Measurements from ENCODE around the gene ALPK1.
"Not testable (repeated sequence)": the region's sequence is repeated elsewhere in the genome, so short reads cannot be mapped to it uniquely, and the experiment has no call there.

The ALPK1 gene

GRCh38 chr4:112276113-112276512, 21.1 kb upstream of the ALPK1 start:
- H3K36me3 ChIP-seq (ENCODE audit: control insufficient read depth, insufficient read depth, low read length), result peaks cover 14% of the 10 kb centered on the region
- no peak overlapping the region for H3K27ac ChIP-seq (ENCODE audit: low read depth, low read length, severe bottlenecking)
- peaks cover 11% of the 10 kb centered on the region for H3K4me1 ChIP-seq (ENCODE audit: control insufficient read depth, insufficient read depth, low read length, poor library complexity, severe bottlenecking)
- H3K9me3 ChIP-seq (ENCODE audit: control insufficient read depth, low read length), result peaks cover 8% of the 10 kb centered on the region
- H3K4me3 ChIP-seq (ENCODE audit: extremely low read depth, insufficient read depth, low read length, poor library complexity, severe bottlenecking), result no peak overlapping the region
- 86 to 96% methylated on average over 3 of the region's 3 CpGs for WGBS, 2 experiments (ENCODE audit: insufficient coverage in 2 of 2)

- no CpG with 5 or more reads among the region's 3 CpGs for WGBS, 2 experiments (ENCODE audit: insufficient coverage in 2 of 2)
- Histone ChIP-seq H3K9me3 (ENCODE audit: control insufficient read depth, low read length) (peaks cover 3% of the 10 kb centered on the region), H3K4me1 (ENCODE audit: control insufficient read depth, insufficient read depth, low read length, poor library complexity, severe bottlenecking) (peaks cover 11% of the 10 kb centered on the region), H3K36me3 (ENCODE audit: control insufficient read depth, insufficient read depth, low read length) (peaks cover 4% of the 10 kb centered on the region), H3K4me3 (ENCODE audit: extremely low read depth, insufficient read depth, low read length, poor library complexity, severe bottlenecking) (no peak overlapping the region), H3K27ac (ENCODE audit: low read depth, low read length, severe bottlenecking) (no peak overlapping the region)
Measured at GRCh38 chr4:112277220-112277619, 19.9 kb upstream of the ALPK1 start.

DNA sequence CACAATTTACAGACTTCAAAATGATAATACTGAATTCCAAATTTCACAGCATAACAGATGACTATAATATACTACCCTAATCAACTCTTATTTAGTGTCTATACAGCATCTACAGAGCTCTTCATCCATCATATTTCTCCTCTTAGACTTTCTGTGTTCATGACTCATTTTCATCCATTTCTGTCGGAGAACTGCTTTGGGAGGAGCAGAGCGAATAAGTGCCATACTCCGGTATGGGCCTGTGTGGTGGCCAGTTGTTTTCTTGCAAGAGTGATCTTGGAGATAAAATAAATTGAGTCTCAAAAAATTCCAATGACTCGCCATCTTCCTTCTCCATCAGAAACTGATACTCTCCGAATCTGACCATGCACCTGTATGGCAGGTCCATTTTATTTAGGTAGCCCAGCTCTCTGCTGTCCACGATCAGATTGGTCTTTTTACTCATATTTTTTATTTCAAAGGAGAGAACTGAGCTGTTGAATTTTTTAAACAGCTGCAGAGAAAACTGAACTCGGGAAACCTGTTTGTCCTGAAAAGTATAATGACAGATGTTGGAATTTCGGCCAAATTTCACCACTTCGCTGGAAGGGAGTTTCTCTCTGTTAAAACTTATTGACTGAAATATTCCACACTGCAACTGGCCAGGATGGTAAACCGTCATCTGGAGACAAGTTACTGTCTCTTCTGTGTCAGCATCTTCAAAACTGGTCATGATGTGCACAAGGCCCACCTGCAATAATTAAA, 19.3 kb upstream of the ALPK1 start:
- no peak overlapping the region for H3K27ac ChIP-seq (ENCODE audit: low read depth, low read length, severe bottlenecking)
- no peaks in the 10 kb centered on the region for H3K36me3 ChIP-seq (ENCODE audit: control insufficient read depth, insufficient read depth, low read length)
- H3K9me3 ChIP-seq (ENCODE audit: control insufficient read depth, low read length), result no peaks in the 10 kb centered on the region
- H3K4me3 ChIP-seq (ENCODE audit: extremely low read depth, insufficient read depth, low read length, poor library complexity, severe bottlenecking), result no peak overlapping the region
- 89 to 95% methylated on average over 3 to 5 of the region's 10 CpGs for WGBS, 2 experiments (ENCODE audit: insufficient coverage in 2 of 2)
- peaks cover 11% of the 10 kb centered on the region for H3K4me1 ChIP-seq (ENCODE audit: control insufficient read depth, insufficient read depth, low read length, poor library complexity, severe bottlenecking)

GRCh38 chr4:112279025-112279881, 17.9 kb upstream of the ALPK1 start:
- Histone ChIP-seq H3K36me3 (ENCODE audit: control insufficient read depth, insufficient read depth, low read length) (no peaks in the 10 kb centered on the region), H3K27ac (ENCODE audit: low read depth, low read length, severe bottlenecking) (no peak overlapping the region), H3K4me1 (ENCODE audit: control insufficient read depth, insufficient read depth, low read length, poor library complexity, severe bottlenecking) (peaks cover 7% of the 10 kb centered on the region), H3K4me3 (ENCODE audit: extremely low read depth, insufficient read depth, low read length, poor library complexity, severe bottlenecking) (no peak overlapping the region), H3K9me3 (ENCODE audit: control insufficient read depth, low read length) (no peaks in the 10 kb centered on the region)
- WGBS, 2 experiments (ENCODE audit: insufficient coverage in 2 of 2), result 0 to 50% methylated on average over 1 to 4 of the region's 10 CpGs

DNA sequence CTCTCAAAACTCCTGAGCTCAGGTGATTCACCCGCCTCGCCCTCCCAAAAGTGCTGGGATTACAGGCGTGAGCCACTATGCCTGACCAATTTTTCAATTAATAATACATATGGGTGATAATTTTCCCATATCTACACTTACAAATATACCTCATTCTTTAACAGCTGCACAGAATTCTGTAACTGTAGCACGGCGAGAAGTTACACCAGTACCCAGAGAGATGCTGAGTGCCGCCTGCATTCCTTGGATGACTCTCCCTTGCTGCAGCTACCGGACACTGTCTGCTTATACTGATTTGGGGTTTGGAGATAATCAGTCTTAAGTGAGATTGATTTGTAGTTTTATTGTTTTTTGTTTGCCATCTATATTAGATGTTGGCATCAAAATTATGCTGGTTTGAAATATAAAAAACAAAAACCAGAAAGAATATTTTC, 17.3 kb upstream of the ALPK1 start:
- peaks cover 11% of the 10 kb centered on the region for H3K4me1 ChIP-seq (ENCODE audit: control insufficient read depth, insufficient read depth, low read length, poor library complexity, severe bottlenecking)
- H3K36me3 ChIP-seq (ENCODE audit: control insufficient read depth, insufficient read depth, low read length), result no peaks in the 10 kb centered on the region
- no peak overlapping the region for H3K27ac ChIP-seq (ENCODE audit: low read depth, low read length, severe bottlenecking)
- 97 to 100% methylated on average over 2 to 5 of the region's 7 CpGs for WGBS, 2 experiments (ENCODE audit: insufficient coverage in 2 of 2)
- no peak overlapping the region for H3K4me3 ChIP-seq (ENCODE audit: extremely low read depth, insufficient read depth, low read length, poor library complexity, severe bottlenecking)
- H3K9me3 ChIP-seq (ENCODE audit: control insufficient read depth, low read length), result no peaks in the 10 kb centered on the region

DNA sequence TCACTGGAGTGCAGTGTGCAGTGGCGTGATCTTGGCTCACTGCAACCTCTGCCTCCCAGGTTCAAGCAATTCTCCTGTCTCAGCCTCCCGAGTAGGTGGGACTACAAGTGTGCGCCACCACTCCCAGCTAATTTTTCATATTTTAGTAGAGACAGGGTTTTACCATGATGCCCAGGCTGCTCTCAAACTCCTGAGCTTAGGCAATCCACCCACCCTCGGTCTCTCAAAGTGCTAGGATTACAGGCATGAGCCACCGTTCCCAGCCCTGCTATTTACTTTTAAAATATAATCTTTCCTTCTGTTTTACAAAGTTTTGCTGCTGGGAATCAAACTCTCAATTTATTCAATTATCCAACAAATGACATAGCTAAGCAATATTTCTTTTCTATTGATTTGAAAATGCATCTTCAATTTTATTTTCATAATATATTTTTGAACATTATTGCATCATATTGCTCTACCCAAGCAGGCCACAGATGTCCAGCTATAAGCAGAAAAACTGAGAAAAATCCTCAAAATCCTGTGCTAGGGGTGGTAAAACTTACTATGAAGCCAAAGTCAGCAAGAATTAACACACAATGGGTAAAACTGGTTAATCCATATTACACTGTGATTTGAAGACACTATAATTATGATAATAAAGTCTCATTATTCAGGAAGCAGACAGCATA, 16.6 kb upstream of the ALPK1 start:
- no peak overlapping the region for H3K27ac ChIP-seq (ENCODE audit: low read depth, low read length, severe bottlenecking)
- 54 to 94% methylated on average over 3 of the region's 5 CpGs for WGBS, 2 experiments (ENCODE audit: insufficient coverage in 2 of 2)
- H3K4me3 ChIP-seq (ENCODE audit: extremely low read depth, insufficient read depth, low read length, poor library complexity, severe bottlenecking), result no peak overlapping the region
- H3K36me3 ChIP-seq (ENCODE audit: control insufficient read depth, insufficient read depth, low read length), result no peaks in the 10 kb centered on the region
- no peaks in the 10 kb centered on the region for H3K9me3 ChIP-seq (ENCODE audit: control insufficient read depth, low read length)
- peaks cover 15% of the 10 kb centered on the region for H3K4me1 ChIP-seq (ENCODE audit: control insufficient read depth, insufficient read depth, low read length, poor library complexity, severe bottlenecking)

GRCh38 chr4:112281895-112282398, 15.2 kb upstream of the ALPK1 start:
- H3K4me3 ChIP-seq (ENCODE audit: extremely low read depth, insufficient read depth, low read length, poor library complexity, severe bottlenecking), result not testable (repeated sequence)
- no CpG with 5 or more reads among the region's 2 CpGs for WGBS, 2 experiments (ENCODE audit: insufficient coverage in 2 of 2)
- peaks cover 15% of the 10 kb centered on the region for H3K4me1 ChIP-seq (ENCODE audit: control insufficient read depth, insufficient read depth, low read length, poor library complexity, severe bottlenecking)

DNA sequence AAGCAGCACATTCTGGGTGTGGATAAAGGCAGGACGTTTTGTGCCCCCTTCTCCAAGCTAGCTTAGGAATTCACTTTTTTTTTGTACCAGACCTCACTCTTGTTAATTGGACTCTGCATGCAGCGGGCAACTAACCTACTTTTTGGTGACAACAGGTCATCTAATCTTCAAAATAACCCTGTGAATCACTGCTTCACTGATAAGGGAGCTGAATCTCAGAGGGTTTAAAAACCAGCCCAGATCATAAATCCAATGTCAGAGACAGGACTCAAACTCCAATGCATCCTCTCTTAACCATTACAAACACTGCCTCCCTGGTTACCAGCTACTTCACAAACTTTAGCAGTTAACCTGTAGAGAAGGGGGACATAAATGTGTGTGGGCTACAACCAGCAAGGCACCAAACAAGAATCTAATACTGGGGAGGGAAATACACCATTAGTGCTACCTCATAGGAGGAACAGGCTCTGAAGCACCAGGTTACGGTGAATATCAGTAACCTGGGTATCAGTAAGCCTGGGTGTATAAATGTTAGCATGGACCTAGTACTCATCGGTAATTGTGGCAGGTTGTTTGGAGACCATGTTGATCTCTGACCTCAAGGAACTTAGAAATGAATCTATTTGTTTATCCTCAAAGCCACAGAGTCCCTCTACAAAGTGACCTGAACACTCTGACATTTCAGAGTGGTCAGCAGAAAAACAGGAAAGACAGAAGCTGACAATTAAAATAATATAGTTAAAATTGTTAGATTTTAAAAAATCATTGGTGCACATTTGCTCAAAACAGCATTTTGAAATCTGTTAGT, 14.1 kb upstream of the ALPK1 start:
- Histone ChIP-seq H3K36me3 (ENCODE audit: control insufficient read depth, insufficient read depth, low read length) (no peaks in the 10 kb centered on the region), H3K4me1 (ENCODE audit: control insufficient read depth, insufficient read depth, low read length, poor library complexity, severe bottlenecking) (peaks cover 15% of the 10 kb centered on the region), H3K27ac (ENCODE audit: low read depth, low read length, severe bottlenecking) (no peak overlapping the region), H3K9me3 (ENCODE audit: control insufficient read depth, low read length) (no peaks in the 10 kb centered on the region), H3K4me3 (ENCODE audit: extremely low read depth, insufficient read depth, low read length, poor library complexity, severe bottlenecking) (no peak overlapping the region)
- WGBS, 2 experiments (ENCODE audit: insufficient coverage in 2 of 2), result 84 to 93% methylated on average over 2 to 4 of the region's 4 CpGs

More at GRCh38 chr4:112281895-112282398, 15.2 kb upstream of the ALPK1 start:
- not testable (repeated sequence) for H3K36me3 ChIP-seq (ENCODE audit: control insufficient read depth, insufficient read depth, low read length); H3K27ac ChIP-seq (ENCODE audit: low read depth, low read length, severe bottlenecking); H3K9me3 ChIP-seq (ENCODE audit: control insufficient read depth, low read length)

- Histone ChIP-seq H3K4me3 (ENCODE audit: extremely low read depth, insufficient read depth, low read length, poor library complexity, severe bottlenecking) (no peak overlapping the region), H3K27ac (ENCODE audit: low read depth, low read length, severe bottlenecking) (no peak overlapping the region), H3K36me3 (ENCODE audit: control insufficient read depth, insufficient read depth, low read length) (no peaks in the 10 kb centered on the region), H3K9me3 (ENCODE audit: control insufficient read depth, low read length) (no peaks in the 10 kb centered on the region), H3K4me1 (ENCODE audit: control insufficient read depth, insufficient read depth, low read length, poor library complexity, severe bottlenecking) (peaks cover 15% of the 10 kb centered on the region)
- WGBS, 2 experiments (ENCODE audit: insufficient coverage in 2 of 2), result 65 to 70% methylated on average over 4 of the region's 6 CpGs
Measured at GRCh38 chr4:112284166-112284565, 13.0 kb upstream of the ALPK1 start.
